ENCODE data around the gene CLP1. TPM values are rescaled to one million over a fixed set of nuclear protein-coding genes. Genes with fewer than 3 reads are reported as not detected.

Gene CLP1
- total and polyA plus RNA-seq, 10 donors = 8.3 to 21.6 (median 13.6) TPM

DNA sequence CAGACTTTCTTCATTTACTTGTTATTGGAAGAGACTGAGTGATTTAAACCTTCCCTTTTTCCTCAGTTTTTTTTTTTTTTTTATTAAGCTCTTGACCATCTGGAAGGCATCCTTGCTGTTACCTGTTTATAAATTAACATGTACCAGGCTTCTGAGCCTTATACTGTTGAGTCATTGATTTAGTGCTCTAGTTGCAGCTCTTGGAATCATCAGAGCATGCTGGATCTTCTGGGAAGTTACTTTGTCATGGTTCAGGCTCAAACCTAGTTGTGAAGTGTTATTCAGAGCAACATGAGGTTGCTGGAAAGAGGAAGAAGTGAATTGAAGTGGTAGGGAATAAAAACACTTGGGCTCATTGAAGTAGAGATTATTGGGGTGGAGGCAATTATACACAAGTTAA, 16.7 kb downstream of the CLP1 start:
- no peak overlapping the region for H3K27ac ChIP-seq
- H3K9me3 ChIP-seq = no peaks in the 10 kb centered on the region
- no peak for DNase-seq
- no peak overlapping the region for H3K4me3 ChIP-seq
- H3K27me3 ChIP-seq (replicated peaks in 1 of 7) = no peaks in the 10 kb centered on the region
- intact Hi-C loops (cut with DNase I; ENCODE audit: low total_unique reads) = no loop called here
- H3K36me3 ChIP-seq = peaks cover 0 to 80% (median 42%) of the 10 kb centered on the region in 6 donors
- peaks cover 14 to 98% (median 66%) of the 10 kb centered on the region in 6 donors for H3K4me1 ChIP-seq
- no peak for TF ChIP-seq POLR2AphosphoS5 (IDR thresholded peaks at IDR 0.05)
- TF ChIP-seq, protein P1, sequence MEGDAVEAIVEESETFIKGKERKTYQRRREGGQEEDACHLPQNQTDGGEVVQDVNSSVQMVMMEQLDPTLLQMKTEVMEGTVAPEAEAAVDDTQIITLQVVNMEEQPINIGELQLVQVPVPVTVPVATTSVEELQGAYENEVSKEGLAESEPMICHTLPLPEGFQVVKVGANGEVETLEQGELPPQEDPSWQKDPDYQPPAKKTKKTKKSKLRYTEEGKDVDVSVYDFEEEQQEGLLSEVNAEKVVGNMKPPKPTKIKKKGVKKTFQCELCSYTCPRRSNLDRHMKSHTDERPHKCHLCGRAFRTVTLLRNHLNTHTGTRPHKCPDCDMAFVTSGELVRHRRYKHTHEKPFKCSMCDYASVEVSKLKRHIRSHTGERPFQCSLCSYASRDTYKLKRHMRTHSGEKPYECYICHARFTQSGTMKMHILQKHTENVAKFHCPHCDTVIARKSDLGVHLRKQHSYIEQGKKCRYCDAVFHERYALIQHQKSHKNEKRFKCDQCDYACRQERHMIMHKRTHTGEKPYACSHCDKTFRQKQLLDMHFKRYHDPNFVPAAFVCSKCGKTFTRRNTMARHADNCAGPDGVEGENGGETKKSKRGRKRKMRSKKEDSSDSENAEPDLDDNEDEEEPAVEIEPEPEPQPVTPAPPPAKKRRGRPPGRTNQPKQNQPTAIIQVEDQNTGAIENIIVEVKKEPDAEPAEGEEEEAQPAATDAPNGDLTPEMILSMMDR (IDR thresholded peaks at IDR 0.05 in 8 of 11, conservative IDR thresholded peaks at IDR 0.05 in 3 of 11) = no peak
- no peak for TF ChIP-seq POLR2A (IDR thresholded peaks at IDR 0.05)

DNA sequence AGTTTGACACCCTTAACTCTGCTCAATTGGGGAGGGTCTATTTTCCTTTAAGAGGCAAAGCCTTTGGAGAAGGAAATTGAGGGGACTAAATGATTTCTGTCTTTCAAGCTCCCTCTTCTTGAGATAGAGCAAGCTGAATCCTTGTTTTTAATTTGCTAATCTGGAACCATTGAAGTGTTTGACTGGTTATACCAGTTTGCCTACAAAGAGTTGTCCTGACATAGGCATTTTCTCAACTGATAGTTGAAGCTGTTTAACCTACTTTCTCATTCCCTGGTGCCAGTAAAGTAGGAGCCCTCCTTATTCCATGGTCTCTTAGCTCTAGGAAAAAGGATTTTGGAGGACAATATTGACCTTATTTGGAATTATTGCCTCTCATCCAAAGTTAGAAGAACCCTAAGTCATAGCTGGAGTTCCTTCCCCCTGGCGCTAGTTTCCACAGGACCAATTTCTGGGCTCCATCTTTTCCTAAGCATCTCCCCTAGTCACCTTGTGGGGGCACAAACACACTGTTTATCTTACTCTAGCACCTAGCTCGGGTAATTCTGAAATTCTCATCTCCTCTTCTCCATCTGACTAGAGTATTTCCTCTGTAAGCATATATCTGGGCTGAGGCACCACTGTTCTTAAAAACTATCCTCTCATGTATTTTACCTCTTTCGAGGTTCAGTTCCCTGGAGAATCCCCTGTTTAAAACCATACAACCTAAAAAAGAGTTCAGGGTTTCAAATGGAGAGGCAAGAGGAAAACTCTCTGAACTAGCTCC, 17.8 kb downstream of the CLP1 start:
- DNase-seq = no peak
- intact Hi-C loops (cut with DNase I; ENCODE audit: low total_unique reads) = no loop called here
- WGBS, 5 donors = 78 to 87% (median 84%) methylated on average over 3 of the region's 3 CpGs
- Histone ChIP-seq H3K4me3 (no peak overlapping the region), H3K27me3 (replicated peaks in 1 of 7) (no peaks in the 10 kb centered on the region), H3K4me1 (peaks cover 3 to 98% (median 61%) of the 10 kb centered on the region in 6 donors), H3K9me3 (no peaks in the 10 kb centered on the region), H3K27ac (no peak overlapping the region), H3K36me3 (peaks cover 0 to 91% (median 49%) of the 10 kb centered on the region in 6 donors)
- TF ChIP-seq, protein P1 (IDR thresholded peaks at IDR 0.05 in 8 of 11, conservative IDR thresholded peaks at IDR 0.05 in 3 of 11) = no peak
- no peak for TF ChIP-seq POLR2A (IDR thresholded peaks at IDR 0.05)
- TF ChIP-seq POLR2AphosphoS5 (IDR thresholded peaks at IDR 0.05) = no peak

DNA sequence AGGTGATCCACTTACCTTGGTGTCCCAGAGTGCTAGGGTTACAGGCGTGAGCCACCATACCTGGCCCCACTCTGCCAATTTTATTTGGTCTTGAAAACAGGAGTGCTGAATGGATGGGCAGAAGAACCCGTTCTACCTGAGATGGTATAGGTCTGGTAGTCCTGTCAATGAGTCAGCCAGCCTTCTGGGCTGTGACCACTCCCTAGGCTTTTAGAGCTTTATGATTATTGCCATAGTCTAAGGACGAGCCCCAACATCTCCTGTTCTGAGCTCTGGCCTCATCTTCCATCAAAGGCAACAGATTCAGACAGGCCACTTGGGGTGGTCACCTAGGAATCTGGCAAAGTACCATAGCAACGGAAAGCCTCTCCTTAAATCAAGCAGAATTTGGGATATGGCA, 21.8 kb downstream of the CLP1 start:
- WGBS, 5 donors = 91 to 97% (median 94%) methylated on average over 4 of the region's 4 CpGs
- Histone ChIP-seq H3K27ac (no peak overlapping the region), H3K4me3 (no peak overlapping the region), H3K4me1 (peaks cover 7 to 76% (median 40%) of the 10 kb centered on the region in 6 donors), H3K9me3 (no peaks in the 10 kb centered on the region), H3K36me3 (peaks cover 0 to 100% (median 57%) of the 10 kb centered on the region in 6 donors), H3K27me3 (replicated peaks in 1 of 7) (no peaks in the 10 kb centered on the region)
- TF ChIP-seq, protein P1 (IDR thresholded peaks at IDR 0.05 in 8 of 11, conservative IDR thresholded peaks at IDR 0.05 in 3 of 11) = no peak
- TF ChIP-seq POLR2AphosphoS5 (IDR thresholded peaks at IDR 0.05) = no peak
- no peak for TF ChIP-seq POLR2A (IDR thresholded peaks at IDR 0.05)
- intact Hi-C loops (cut with DNase I; ENCODE audit: low total_unique reads) = no loop called here
- DNase-seq = no peak

DNA sequence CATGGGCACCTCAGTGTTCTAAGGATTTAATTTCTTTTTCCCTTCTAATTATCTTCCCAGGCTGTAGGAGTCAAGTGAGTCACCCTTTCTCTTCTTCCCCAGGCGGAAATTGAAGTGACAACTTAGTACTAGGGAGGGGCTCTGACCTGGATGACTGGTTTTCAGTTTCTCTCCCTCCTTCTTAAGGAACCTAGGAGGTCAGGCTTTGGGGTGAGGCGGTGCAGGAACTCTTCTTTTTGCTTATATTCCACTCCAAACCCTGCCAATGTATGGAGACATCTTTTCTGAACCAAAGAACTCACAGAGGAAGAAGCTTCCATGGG, 23.0 kb downstream of the CLP1 start:
- no peak for DNase-seq
- no peaks in the 10 kb centered on the region for H3K9me3 ChIP-seq
- H3K4me3 ChIP-seq = no peak overlapping the region
- H3K27me3 ChIP-seq (replicated peaks in 1 of 7) = no peaks in the 10 kb centered on the region
- H3K27ac ChIP-seq = no peak overlapping the region
- intact Hi-C loops (cut with DNase I; ENCODE audit: low total_unique reads) = no loop called here
- peaks cover 7 to 65% (median 30%) of the 10 kb centered on the region in 6 donors for H3K4me1 ChIP-seq
- TF ChIP-seq, protein P1 (IDR thresholded peaks at IDR 0.05 in 8 of 11, conservative IDR thresholded peaks at IDR 0.05 in 3 of 11) = no peak
- no peak for TF ChIP-seq POLR2AphosphoS5 (IDR thresholded peaks at IDR 0.05)
- TF ChIP-seq POLR2A (IDR thresholded peaks at IDR 0.05) = no peak
- peaks cover 0 to 100% (median 66%) of the 10 kb centered on the region in 6 donors for H3K36me3 ChIP-seq
- 70 to 86% (median 83%) methylated on average over 2 of the region's 2 CpGs for WGBS, 5 donors

Data from spleen (tissue), 11 donors.